Measurements from ENCODE around the gene RNF167. TPM values are rescaled to one million over a fixed set of nuclear protein-coding genes. Genes with fewer than 3 reads are reported as not detected.
A peak's percentile ranks its signal among the peaks of the same experiment; 100 is the strongest.

Gene RNF167
- total and polyA plus RNA-seq, 2 experiments from 2014 or later = 59.2 to 66.5 TPM

DNA sequence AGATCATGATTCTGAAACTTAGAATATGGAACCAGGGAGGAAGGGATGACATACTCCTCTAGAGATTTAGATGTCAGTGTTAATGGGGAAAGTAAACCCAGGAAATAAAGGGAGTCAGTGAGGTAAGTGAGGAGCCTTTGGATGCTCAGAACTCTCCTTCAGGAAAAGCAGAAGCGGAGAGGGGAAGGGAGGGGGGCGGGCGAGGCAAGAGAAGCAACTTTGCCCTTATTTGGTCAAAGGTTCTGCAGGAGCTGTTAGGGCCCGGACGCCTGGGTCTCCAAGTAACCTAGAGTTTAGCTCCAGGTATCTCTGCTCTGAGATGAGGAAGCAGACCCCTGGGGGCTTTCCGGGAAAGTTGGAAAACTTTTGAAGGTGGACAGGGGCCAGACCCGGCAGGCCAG, 6.9 kb downstream of the RNF167 start:
- peak overlapping the region; percentile 91 for H3K4me3 ChIP-seq
- 7% methylated on average over 4 of the region's 7 CpGs for WGBS (ENCODE audit: low lambda C conversion rate, missing lambda C conversion rate)
- peak overlapping the region; percentile 100 for H3K27ac ChIP-seq
- no peaks in the 10 kb centered on the region for H3K27me3 ChIP-seq
- H3K79me2 ChIP-seq = peaks cover 52% of the 10 kb centered on the region
- H3K4me2 ChIP-seq = peak overlapping the region; percentile 86
- no peak overlapping the region for H2AFZ ChIP-seq
- no peak for DNase-seq (ENCODE audit: low spot score)
- no peaks in the 10 kb centered on the region for H3K36me3 ChIP-seq (replicated peaks; ENCODE audit: insufficient read depth, low read depth)
- no peaks in the 10 kb centered on the region for H3K9me3 ChIP-seq (ENCODE audit: low read depth)
- TF ChIP-seq EZH2phosphoT487 (IDR thresholded peaks at IDR 0.05; ENCODE audit: low read depth, severe bottlenecking, unreplicated experiment) = no peak
- TF ChIP-seq, protein P1, sequence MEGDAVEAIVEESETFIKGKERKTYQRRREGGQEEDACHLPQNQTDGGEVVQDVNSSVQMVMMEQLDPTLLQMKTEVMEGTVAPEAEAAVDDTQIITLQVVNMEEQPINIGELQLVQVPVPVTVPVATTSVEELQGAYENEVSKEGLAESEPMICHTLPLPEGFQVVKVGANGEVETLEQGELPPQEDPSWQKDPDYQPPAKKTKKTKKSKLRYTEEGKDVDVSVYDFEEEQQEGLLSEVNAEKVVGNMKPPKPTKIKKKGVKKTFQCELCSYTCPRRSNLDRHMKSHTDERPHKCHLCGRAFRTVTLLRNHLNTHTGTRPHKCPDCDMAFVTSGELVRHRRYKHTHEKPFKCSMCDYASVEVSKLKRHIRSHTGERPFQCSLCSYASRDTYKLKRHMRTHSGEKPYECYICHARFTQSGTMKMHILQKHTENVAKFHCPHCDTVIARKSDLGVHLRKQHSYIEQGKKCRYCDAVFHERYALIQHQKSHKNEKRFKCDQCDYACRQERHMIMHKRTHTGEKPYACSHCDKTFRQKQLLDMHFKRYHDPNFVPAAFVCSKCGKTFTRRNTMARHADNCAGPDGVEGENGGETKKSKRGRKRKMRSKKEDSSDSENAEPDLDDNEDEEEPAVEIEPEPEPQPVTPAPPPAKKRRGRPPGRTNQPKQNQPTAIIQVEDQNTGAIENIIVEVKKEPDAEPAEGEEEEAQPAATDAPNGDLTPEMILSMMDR (IDR thresholded peaks at IDR 0.05; ENCODE audit: poor library complexity) = no peak
- TF ChIP-seq EZH2 (IDR thresholded peaks at IDR 0.05; ENCODE audit: borderline replicate concordance) = no peak
- H3K9me2 ChIP-seq (replicated peaks; ENCODE audit: insufficient read depth) = no peaks in the 10 kb centered on the region
- peaks cover 21% of the 10 kb centered on the region for H4K20me1 ChIP-seq (ENCODE audit: insufficient read depth, poor library complexity, severe bottlenecking)
- H3K4me1 ChIP-seq (ENCODE audit: insufficient read depth) = peaks cover 31% of the 10 kb centered on the region

DNA sequence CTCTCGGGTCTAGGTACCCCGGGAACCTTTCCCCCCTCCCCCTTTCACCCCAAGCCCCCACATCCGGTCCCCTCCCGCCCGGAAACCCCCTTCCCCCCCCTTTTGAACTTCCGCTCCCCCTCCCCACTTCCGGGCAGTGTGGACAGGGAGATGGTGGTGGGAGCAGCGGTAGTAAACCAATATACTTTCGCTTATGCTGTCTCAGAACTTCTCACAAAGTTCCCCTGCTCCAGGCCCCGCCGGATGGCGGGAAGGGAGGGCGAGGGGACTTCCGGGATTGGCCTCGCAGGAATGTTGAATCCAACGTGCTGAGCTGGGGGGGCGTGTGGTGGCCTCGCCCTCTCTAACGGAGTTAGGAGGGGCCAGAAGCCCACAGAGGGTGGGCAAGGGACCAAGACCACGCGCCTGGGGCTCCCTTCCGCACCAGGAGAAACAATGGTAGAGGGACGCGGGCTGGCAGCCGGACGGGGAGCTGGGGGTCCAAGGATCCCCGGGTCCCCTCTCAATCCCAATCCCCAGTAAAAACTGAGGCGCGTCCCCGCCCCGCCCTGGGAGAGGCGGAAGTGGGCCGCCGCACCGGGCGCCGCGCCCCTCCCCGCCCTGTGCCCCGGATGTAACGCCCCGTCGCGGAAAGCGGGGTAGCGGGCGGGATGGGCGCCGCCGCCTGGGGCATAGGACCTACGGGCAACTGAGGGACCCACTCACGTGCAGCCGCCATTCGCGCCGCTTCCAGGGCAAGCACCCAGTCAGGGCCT, 7.5 kb downstream of the RNF167 start:
- Histone ChIP-seq H2AFZ (peak overlapping the region; percentile 54), H3K27ac (peak overlapping the region; percentile 100), H3K79me2 (peaks cover 47% of the 10 kb centered on the region), H3K36me3 (replicated peaks; ENCODE audit: insufficient read depth, low read depth) (no peaks in the 10 kb centered on the region), H3K9me3 (ENCODE audit: low read depth) (no peaks in the 10 kb centered on the region), H3K9me2 (replicated peaks; ENCODE audit: insufficient read depth) (no peaks in the 10 kb centered on the region), H3K4me3 (peak overlapping the region; percentile 91), H3K4me2 (peak overlapping the region; percentile 86), H3K4me1 (ENCODE audit: insufficient read depth) (peaks cover 31% of the 10 kb centered on the region), H3K27me3 (no peaks in the 10 kb centered on the region), H4K20me1 (ENCODE audit: insufficient read depth, poor library complexity, severe bottlenecking) (peaks cover 21% of the 10 kb centered on the region)
- DNase-seq (ENCODE audit: low spot score) = peak; percentile 79
- TF ChIP-seq, protein P1 (IDR thresholded peaks at IDR 0.05; ENCODE audit: poor library complexity) = no peak
- TF ChIP-seq EZH2phosphoT487 (IDR thresholded peaks at IDR 0.05; ENCODE audit: low read depth, severe bottlenecking, unreplicated experiment) (no peak), EZH2 (IDR thresholded peaks at IDR 0.05; ENCODE audit: borderline replicate concordance) (no peak)
- WGBS (ENCODE audit: low lambda C conversion rate, missing lambda C conversion rate) = 0% methylated on average over 24 of the region's 56 CpGs

DNA sequence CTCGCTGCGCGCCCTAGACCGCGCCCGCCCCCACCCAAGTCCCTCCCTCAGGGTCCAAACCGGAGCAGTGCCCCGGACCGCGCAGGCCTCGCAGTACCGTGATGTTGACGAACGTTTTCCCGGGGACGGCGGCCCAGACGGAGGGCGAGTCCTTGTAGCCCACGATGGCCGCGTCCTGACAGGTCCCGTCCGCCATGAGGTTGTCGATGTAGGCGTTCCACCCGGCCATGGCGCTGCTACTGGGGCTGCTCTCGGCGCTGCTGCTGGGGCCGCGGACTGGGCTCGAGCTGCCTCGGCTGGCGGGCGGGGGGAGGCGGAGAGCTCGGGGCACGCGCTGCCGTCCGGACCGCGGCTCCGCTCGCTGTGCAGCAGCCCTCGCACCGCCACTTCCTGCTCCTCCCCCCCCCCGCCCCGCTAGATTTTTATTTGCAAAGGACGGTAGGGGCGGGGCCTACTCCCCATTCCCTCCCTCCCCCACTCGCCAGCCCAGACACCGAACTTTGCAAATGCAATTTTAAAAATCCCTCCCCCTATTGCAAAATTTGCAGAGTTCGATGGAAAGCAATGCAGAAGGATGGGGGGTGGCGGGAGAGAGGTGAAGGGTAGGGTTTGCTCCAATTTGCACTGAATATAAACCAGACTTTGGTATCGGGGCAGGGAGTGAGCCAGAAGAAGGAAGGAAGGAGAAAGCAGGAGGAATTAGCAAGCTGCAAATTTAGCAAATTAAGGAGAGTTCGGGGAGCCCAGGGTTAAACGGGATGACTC, 8.3 kb downstream of the RNF167 start, which contains the start of gene PFN1:
TSS of gene PFN1 (minus strand) at position 365 of the 765 bp plus-strand sequence. CDS start at position 229, 136 bp downstream.
- 1% methylated on average over 40 of the region's 59 CpGs for WGBS (ENCODE audit: low lambda C conversion rate, missing lambda C conversion rate)

More for the DNA sequence above, 8.3 kb downstream of the RNF167 start, which contains the start of gene PFN1:
- TF ChIP-seq EZH2phosphoT487 (IDR thresholded peaks at IDR 0.05; ENCODE audit: low read depth, severe bottlenecking, unreplicated experiment) (no peak), EZH2 (IDR thresholded peaks at IDR 0.05; ENCODE audit: borderline replicate concordance) (no peak)
- TF ChIP-seq, protein P1 (IDR thresholded peaks at IDR 0.05; ENCODE audit: poor library complexity) = no peak
- Histone ChIP-seq H3K79me2 (peaks cover 47% of the 10 kb centered on the region), H3K4me1 (ENCODE audit: insufficient read depth) (peaks cover 31% of the 10 kb centered on the region), H3K9me3 (ENCODE audit: low read depth) (no peaks in the 10 kb centered on the region), H3K36me3 (replicated peaks; ENCODE audit: insufficient read depth, low read depth) (no peaks in the 10 kb centered on the region), H3K4me2 (peak within 1 kb of the TSS; percentile 86), H3K27ac (peak within 1 kb of the TSS; percentile 100), H3K27me3 (no peaks in the 10 kb centered on the region), H3K4me3 (peak within 1 kb of the TSS; percentile 91), H2AFZ (peak within 1 kb of the TSS; percentile 72), H3K9me2 (replicated peaks; ENCODE audit: insufficient read depth) (no peaks in the 10 kb centered on the region), H4K20me1 (ENCODE audit: insufficient read depth, poor library complexity, severe bottlenecking) (peaks cover 21% of the 10 kb centered on the region)
- peak; percentile 94 for DNase-seq (ENCODE audit: low spot score)
